SU-DHL-6 (cell line): ENCODE data around the gene MAL.
A peak's percentile ranks its signal among the peaks of the same experiment; 100 is the strongest.

Experiments used
- H2AFZ ChIP-seq: fragments of 200-600 bp; sonication (generic); 2 replicates; pipeline ENCODE4 v1.6.1; 2014; ENCODE audit warnings: low read depth, mild to moderate bottlenecking, moderate library complexity, mixed read lengths, antibody characterized with exemption, low read length; ENCODE audit not compliant: severe bottlenecking
- H3F3A ChIP-seq: fragments of 200-600 bp; shearing (Covaris generic); 2 replicates; pipeline ENCODE4 v1.6.0; 2016; ENCODE audit warnings: antibody characterized with exemption, mild to moderate bottlenecking; ENCODE audit not compliant: insufficient read depth
- H3K27ac ChIP-seq: fragments of 200-600 bp; sonication (generic); 2 replicates; pipeline ENCODE4 v1.5.1; 2016; ENCODE audit warnings: low read depth, mild to moderate bottlenecking, low read length, moderate library complexity, mixed read lengths
- H3K27me3 ChIP-seq: fragments of 200-600 bp; sonication (generic), shearing (Covaris generic); 2 replicates; pipeline ENCODE4 v1.6.0; 2014; ENCODE audit warnings: mild to moderate bottlenecking, low read length
- H3K36me3 ChIP-seq: fragments of 200-600 bp; sonication (generic); 2 replicates; pipeline ENCODE4 v1.6.1; 2014; ENCODE audit warnings: mild to moderate bottlenecking, low read length, mixed read lengths
- H3K4me2 ChIP-seq: fragments of 300-600, 200-600 bp; shearing (Covaris generic), sonication (generic); 2 replicates; pipeline ENCODE4 v1.6.0; 2014; ENCODE audit warnings: low read length, low read depth, mild to moderate bottlenecking; ENCODE audit not compliant: poor library complexity, severe bottlenecking
- H3K4me3 ChIP-seq: fragments of 200-600 bp; sonication (generic); 2 replicates; pipeline ENCODE4 v1.5.1; 2014; ENCODE audit warnings: antibody characterized with exemption, low read length, mild to moderate bottlenecking, mixed read lengths; ENCODE audit not compliant: insufficient read depth, poor library complexity, severe bottlenecking
- H3K79me2 ChIP-seq: fragments of 200-600 bp; sonication (generic); 2 replicates; pipeline ENCODE4 v1.6.1; 2014; ENCODE audit warnings: mild to moderate bottlenecking, low read length, moderate library complexity; ENCODE audit not compliant: insufficient read depth
- H3K9ac ChIP-seq: fragments of 200-600 bp; sonication (generic); 2 replicates; pipeline ENCODE4 v1.7.0; 2014; ENCODE audit warnings: mild to moderate bottlenecking, low read length
- H3K9me2 ChIP-seq: fragments of 200-600 bp; sonication (generic); replicated peaks from 2 replicates; pipeline ENCODE4 v1.6.1; 2014; ENCODE audit warnings: low read length; ENCODE audit not compliant: insufficient read depth
- H3K9me3 ChIP-seq: fragments of 200-600 bp; sonication (generic); 2 replicates; pipeline ENCODE4 v1.6.1; 2014; ENCODE audit warnings: low read length, mixed read lengths; ENCODE audit not compliant: insufficient read depth
- H4K20me1 ChIP-seq: fragments of 200-600 bp; sonication (generic); 2 replicates; pipeline ENCODE4 v1.6.1; 2014; ENCODE audit warnings: low read depth, mild to moderate bottlenecking, antibody characterized with exemption, low read length, moderate library complexity, mixed read lengths
- EZH2phosphoT487 ChIP-seq: fragments of 200-600 bp; sonication (generic), shearing (Covaris generic); conservative IDR thresholded peaks from 2 replicates; pipeline ENCODE4 v1.6.1; 2018; ENCODE audit warnings: mild to moderate bottlenecking, antibody characterized with exemption, low read length, moderate library complexity, mixed read lengths
- TF ChIP-seq, protein P1 (sequence below): fragments of 200-600 bp; sonication (generic); IDR thresholded peaks from one replicate; pipeline ENCODE4 v1.5.1; 2017; ENCODE audit warnings: antibody characterized with exemption, mild to moderate bottlenecking, low read length, moderate library complexity; ENCODE audit not compliant: insufficient read depth, poor library complexity, severe bottlenecking

MAL gene

DNA sequence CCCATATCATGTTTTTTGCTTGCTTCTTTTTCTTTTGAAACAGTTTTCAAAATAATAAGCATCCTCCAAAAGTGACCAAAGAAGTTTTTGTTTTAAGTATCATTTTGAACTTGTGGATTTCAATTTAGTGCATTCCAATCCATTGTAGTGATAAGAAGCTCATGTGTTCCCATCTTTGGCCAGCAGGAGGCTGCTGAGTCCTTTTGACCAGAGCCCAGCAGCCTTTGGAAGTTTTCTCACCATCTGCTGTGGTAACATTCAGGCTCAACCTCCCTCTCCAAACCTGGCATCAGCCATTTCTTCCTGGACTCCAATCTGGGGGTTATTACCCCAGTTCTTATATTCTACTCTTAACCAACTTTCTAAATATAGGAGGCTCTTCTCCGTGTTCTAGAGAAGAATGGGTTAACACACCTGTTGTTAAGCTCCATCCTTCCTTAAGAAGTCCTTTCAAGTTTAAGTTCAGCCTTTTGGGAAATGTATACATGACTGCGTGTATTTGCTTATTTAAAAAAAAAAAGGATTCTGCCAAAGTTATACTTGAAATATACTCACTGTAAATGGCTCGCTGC lies 39.0 kb upstream of the MAL start:
- Histone ChIP-seq H3K9me2 (no peaks in the 10 kb centered on the region), H3K36me3 (no peaks in the 10 kb centered on the region), H3K27ac (no peak overlapping the region), H3F3A (no peaks in the 10 kb centered on the region), H3K4me2 (no peak overlapping the region), H3K79me2 (no peaks in the 10 kb centered on the region), H2AFZ (no peak overlapping the region), H3K9me3 (no peaks in the 10 kb centered on the region), H4K20me1 (no peaks in the 10 kb centered on the region), H3K4me3 (no peak overlapping the region), H3K9ac (no peak overlapping the region), H3K27me3 (no peaks in the 10 kb centered on the region)
- TF ChIP-seq, protein P1, sequence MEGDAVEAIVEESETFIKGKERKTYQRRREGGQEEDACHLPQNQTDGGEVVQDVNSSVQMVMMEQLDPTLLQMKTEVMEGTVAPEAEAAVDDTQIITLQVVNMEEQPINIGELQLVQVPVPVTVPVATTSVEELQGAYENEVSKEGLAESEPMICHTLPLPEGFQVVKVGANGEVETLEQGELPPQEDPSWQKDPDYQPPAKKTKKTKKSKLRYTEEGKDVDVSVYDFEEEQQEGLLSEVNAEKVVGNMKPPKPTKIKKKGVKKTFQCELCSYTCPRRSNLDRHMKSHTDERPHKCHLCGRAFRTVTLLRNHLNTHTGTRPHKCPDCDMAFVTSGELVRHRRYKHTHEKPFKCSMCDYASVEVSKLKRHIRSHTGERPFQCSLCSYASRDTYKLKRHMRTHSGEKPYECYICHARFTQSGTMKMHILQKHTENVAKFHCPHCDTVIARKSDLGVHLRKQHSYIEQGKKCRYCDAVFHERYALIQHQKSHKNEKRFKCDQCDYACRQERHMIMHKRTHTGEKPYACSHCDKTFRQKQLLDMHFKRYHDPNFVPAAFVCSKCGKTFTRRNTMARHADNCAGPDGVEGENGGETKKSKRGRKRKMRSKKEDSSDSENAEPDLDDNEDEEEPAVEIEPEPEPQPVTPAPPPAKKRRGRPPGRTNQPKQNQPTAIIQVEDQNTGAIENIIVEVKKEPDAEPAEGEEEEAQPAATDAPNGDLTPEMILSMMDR, result peak; percentile 28
- TF ChIP-seq EZH2phosphoT487, result no peak

DNA sequence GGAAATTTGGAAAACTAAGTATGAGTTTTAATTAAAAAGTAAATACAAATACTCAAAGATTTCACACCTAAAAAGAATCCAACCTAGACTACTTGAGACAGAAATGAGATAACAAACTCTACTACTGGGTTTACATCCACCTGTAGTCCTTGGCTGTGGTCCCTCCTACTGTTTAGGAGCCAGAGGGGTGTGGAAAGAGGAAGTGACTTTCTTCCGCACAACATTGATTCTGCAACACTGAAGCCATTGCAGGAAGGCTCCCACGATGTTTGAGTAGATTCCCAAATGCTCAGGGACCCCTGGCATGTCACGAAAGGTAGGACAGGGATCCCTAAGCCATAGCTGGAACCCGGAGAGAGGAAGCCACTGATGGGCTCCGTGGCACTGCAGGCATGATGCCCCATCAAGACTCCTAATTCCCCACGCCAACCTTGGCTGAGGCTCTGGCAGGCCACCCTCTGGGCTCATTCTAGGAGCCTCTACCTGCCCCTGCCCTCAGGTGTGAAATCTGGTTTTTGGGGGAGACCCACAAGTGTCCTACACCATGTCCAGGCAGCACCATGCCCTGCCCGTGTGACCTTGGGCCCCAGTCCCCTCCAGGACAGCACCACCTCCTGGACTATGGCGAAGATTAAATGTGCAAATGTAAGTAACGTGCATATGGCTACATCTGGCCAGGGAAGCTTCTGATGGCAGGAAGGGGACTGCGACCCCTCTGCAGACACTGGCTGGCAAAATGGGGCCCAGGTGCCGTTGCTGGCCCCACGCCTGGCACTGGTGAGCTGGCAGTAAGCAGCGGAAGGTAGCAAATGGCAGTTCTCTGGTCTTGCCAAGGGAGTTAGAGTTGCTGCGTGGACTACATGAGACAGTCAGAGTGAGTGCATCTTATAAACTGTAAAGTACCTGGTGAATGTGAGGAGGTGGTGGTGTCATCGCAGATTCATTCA lies 38.2 kb upstream of the MAL start:
- no peaks in the 10 kb centered on the region for H3K9me2 ChIP-seq
- TF ChIP-seq EZH2phosphoT487, result no peak
- TF ChIP-seq, protein P1, result no peak
- H3K36me3 ChIP-seq, result no peaks in the 10 kb centered on the region
- H3K27ac ChIP-seq, result no peak overlapping the region
- no peak overlapping the region for H3K4me3 ChIP-seq
- H2AFZ ChIP-seq, result no peak overlapping the region
- H3K27me3 ChIP-seq, result no peaks in the 10 kb centered on the region
- H3F3A ChIP-seq, result no peaks in the 10 kb centered on the region
- H4K20me1 ChIP-seq, result no peaks in the 10 kb centered on the region
- H3K9me3 ChIP-seq, result no peaks in the 10 kb centered on the region
- H3K4me2 ChIP-seq, result no peak overlapping the region
- H3K79me2 ChIP-seq, result no peaks in the 10 kb centered on the region
- no peak overlapping the region for H3K9ac ChIP-seq

DNA sequence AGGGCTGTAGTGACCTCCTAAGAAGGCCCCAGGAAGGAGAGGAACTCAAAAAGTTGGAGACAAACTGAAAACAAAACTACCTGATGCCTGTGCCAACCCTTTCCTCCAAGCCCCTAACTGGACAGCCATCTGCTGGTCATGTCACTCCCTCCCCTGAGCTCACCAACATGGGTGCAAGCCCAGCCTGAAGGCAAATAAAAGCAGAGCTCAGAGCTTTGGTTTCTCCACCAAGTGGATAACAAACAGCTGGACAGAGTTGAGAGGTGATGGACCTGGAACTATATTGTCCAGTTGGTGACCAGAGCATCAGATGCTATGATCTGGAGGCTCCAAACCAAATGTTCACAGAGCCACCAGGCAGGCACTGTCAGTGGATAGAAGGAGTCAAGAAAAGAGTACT lies 34.6 kb upstream of the MAL start:
- no peak overlapping the region for H2AFZ ChIP-seq
- H4K20me1 ChIP-seq, result no peaks in the 10 kb centered on the region
- H3K9ac ChIP-seq, result no peak overlapping the region
- H3K36me3 ChIP-seq, result no peaks in the 10 kb centered on the region
- no peaks in the 10 kb centered on the region for H3K79me2 ChIP-seq
- H3F3A ChIP-seq, result no peaks in the 10 kb centered on the region
- no peak overlapping the region for H3K4me2 ChIP-seq
- H3K9me3 ChIP-seq, result no peaks in the 10 kb centered on the region
- H3K27ac ChIP-seq, result no peak overlapping the region
- H3K9me2 ChIP-seq, result no peaks in the 10 kb centered on the region
- no peak overlapping the region for H3K4me3 ChIP-seq
- TF ChIP-seq, protein P1, result no peak
- TF ChIP-seq EZH2phosphoT487, result no peak
- H3K27me3 ChIP-seq, result no peaks in the 10 kb centered on the region
